ENCODE results near the gene FOSB. TPM values are rescaled to one million over a fixed set of nuclear protein-coding genes. Genes with fewer than 3 reads are reported as not detected.

Gene FOSB
- total and polyA plus RNA-seq, 9 of the 15 experiments (the other 6 are each of a cell fraction or from before 2014, with no cell fraction given) = 0.11 to 2.7 (median 0.73) TPM

GRCh38 chr19:45439569-45440258, 28.1 kb upstream of the FOSB start (continued):
- TF ChIP-seq DMBX1 (CRISPR knock-in tag; IDR thresholded peaks at IDR 0.05; ENCODE audit: borderline replicate concordance) (peak; percentile 79; the same call in 1 of the 2 replicates), CREM (IDR thresholded peaks at IDR 0.05; ENCODE audit: low read depth) (peak; percentile 83; the same call in 1 of the 2 replicates), ZNF274 (IDR thresholded peaks at IDR 0.05; ENCODE audit: borderline replicate concordance, low read depth, low read length) (0 out of 2 replicates have a peak, but pooled peaks have one; percentile 3), ZNF583 (CRISPR knock-in tag; IDR thresholded peaks at IDR 0.05) (peak; percentile 86; the same call in 1 of the 2 replicates), ZNF609 (CRISPR knock-in tag; IDR thresholded peaks at IDR 0.05; ENCODE audit: borderline replicate concordance) (no peak), ZBTB2 (IDR thresholded peaks at IDR 0.05) (no peak), HNRNPL (IDR thresholded peaks at IDR 0.05; ENCODE audit: low read depth, low read length) (peak; percentile 53; the same call in 1 of the 2 replicates), MEIS2 (IDR thresholded peaks at IDR 0.05; ENCODE audit: partially characterized antibody) (peak; percentile 28), POLR3G (IDR thresholded peaks at IDR 0.05; ENCODE audit: extremely low read depth, insufficient read length, insufficient replicate concordance) (no peak), THAP12 (CRISPR knock-in tag; IDR thresholded peaks at IDR 0.05) (peak; percentile 75; the same call in 1 of the 2 replicates), EP400 (IDR thresholded peaks at IDR 0.05) (peak; percentile 45; the same call in 1 of the 2 replicates), CCNT2 (IDR thresholded peaks at IDR 0.05; ENCODE audit: borderline replicate concordance, extremely low read depth, insufficient read length, low read depth, low read length) (peak; percentile 99), NR3C1 (CRISPR knock-in tag; IDR thresholded peaks at IDR 0.05) (0 out of 2 replicates have a peak, but pooled peaks have one; percentile 72), ZBTB7A (IDR thresholded peaks at IDR 0.05; ENCODE audit: borderline replicate concordance, control insufficient read depth, low read depth, low read length) (peak; percentile 98), MEF2A (IDR thresholded peaks at IDR 0.05; ENCODE audit: control insufficient read depth, low read depth, low read length) (peak; percentile 100)
- TF ChIP-seq, protein P1, sequence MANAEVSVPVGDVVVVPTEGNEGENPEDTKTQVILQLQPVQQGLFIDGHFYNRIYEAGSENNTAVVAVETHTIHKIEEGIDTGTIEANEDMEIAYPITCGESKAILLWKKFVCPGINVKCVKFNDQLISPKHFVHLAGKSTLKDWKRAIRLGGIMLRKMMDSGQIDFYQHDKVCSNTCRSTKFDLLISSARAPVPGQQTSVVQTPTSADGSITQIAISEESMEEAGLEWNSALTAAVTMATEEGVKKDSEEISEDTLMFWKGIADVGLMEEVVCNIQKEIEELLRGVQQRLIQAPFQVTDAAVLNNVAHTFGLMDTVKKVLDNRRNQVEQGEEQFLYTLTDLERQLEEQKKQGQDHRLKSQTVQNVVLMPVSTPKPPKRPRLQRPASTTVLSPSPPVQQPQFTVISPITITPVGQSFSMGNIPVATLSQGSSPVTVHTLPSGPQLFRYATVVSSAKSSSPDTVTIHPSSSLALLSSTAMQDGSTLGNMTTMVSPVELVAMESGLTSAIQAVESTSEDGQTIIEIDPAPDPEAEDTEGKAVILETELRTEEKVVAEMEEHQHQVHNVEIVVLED (CRISPR knock-in tag; IDR thresholded peaks at IDR 0.05) = peak; percentile 76
